AG09309 (cell line): ENCODE data around the gene DPYD.

Source experiments
- DNase-seq: peaks from one replicate; pipeline ENCODE4 v3.0.0-alpha.2; 2010; ENCODE audit warnings: low read depth
- H3K4me3 ChIP-seq: 2 replicates; pipeline ENCODE4 v1.5.1; 2011; ENCODE audit warnings: mild to moderate bottlenecking, low read depth, low read length, moderate library complexity; ENCODE audit not compliant: control insufficient read depth
- CTCF ChIP-seq: IDR thresholded peaks from 2 replicates; pipeline ENCODE4 v1.5.1; 2011; ENCODE audit warnings: mild to moderate bottlenecking, low read depth, low read length, inconsistent platforms; ENCODE audit not compliant: insufficient read depth, control insufficient read depth; ENCODE audit errors: missing control alignments

Gene DPYD

GRCh38 chr1:97500760-97501159 lies 420.1 kb downstream of the DPYD start:
- H3K4me3 ChIP-seq = no peak overlapping the region
- no peak for DNase-seq
- TF ChIP-seq CTCF = no peak

DNA sequence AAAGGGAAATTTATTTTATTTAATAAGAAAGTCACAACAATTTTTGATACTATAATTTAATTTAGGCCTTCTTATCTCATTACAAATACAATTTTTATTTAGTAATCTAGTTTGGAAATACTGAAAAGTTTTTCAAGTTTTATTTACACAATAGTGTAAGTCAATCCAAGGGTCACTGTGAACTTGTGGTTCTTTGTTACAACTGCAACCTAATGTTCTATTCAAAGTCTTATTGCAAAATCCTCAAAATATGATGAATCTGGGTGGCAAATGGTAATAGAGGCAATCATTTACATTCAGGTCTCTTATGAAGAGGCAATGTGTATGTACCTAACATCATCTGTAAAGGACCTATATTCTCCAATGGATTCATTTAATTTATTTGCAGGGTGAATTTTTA lies 421.2 kb downstream of the DPYD start:
- no peak for DNase-seq
- no peak for TF ChIP-seq CTCF
- H3K4me3 ChIP-seq = no peak overlapping the region

- no peak overlapping the region for H3K4me3 ChIP-seq
- TF ChIP-seq CTCF = no peak
- no peak for DNase-seq
Observed at GRCh38 chr1:97489834-97490233, 431.0 kb downstream of the DPYD start.

DNA sequence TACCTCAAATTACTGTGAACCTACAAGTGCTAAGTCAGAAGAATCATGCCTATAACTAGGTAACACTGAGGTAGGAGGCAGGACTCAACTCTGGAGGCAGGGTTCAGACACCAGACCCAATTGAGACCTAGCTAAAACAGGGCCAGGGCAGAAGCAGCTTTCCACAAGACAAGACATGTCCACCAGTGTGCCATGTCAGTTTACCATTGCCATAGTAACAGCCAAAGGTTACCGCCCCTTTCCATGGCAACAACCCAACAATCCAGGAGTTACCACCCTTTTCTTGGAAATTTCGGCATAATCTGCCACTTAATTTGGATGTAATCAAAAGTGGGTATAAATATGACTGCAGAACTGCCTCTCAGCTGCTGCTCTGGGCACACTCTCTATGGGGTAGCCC lies 432.3 kb downstream of the DPYD start:
- H3K4me3 ChIP-seq = no peak overlapping the region
- TF ChIP-seq CTCF = no peak

GRCh38 chr1:97482022-97482421 lies 438.8 kb downstream of the DPYD start:
- TF ChIP-seq CTCF = no peak
- H3K4me3 ChIP-seq = no peak overlapping the region
- DNase-seq = no peak

More for the DNA sequence above, 432.3 kb downstream of the DPYD start:
- DNase-seq = no peak

- no peak for DNase-seq
- no peak overlapping the region for H3K4me3 ChIP-seq
- no peak for TF ChIP-seq CTCF
Observed at GRCh38 chr1:97467445-97467844, 453.4 kb downstream of the DPYD start.

DNA sequence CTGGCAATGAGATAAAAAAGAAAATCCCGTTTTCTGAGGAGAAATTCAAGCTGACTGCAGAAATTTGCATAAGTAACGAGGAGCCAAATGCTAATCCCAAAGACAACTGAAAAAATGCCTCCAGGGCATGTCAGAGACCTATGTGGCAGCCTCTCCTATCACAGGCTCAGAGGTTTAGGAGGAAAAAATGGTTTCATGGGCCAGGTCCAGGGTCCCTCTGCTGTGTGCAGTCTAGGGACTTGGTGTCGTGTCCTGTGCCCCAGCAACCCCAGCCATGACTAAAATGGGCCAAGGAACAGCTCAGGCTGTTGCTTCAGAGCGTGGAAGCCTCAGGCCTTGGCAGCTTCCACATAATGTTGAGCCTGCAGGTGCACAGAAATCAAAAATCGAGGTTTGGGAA lies 456.5 kb downstream of the DPYD start:
- no peak overlapping the region for H3K4me3 ChIP-seq
- DNase-seq = no peak
- TF ChIP-seq CTCF = no peak
